SK-N-MC (cell line): Measurements from ENCODE around the gene SPRING1.

Experiments
- EZH2 ChIP-seq: fragments of 200-600 bp; sonication (generic); IDR thresholded peaks from one replicate; pipeline ENCODE4 v1.6.1; 2017; ENCODE audit warnings: antibody characterized with exemption
- FOXP2 ChIP-seq: optimal IDR thresholded peaks from 2 replicates; pipeline ENCODE3; 2011; ENCODE audit warnings: mild to moderate bottlenecking, moderate library complexity; ENCODE audit not compliant: insufficient read depth; ENCODE audit errors: extremely low read length, control extremely low read depth
- POLR2AphosphoS5 ChIP-seq: IDR thresholded peaks from 2 replicates; pipeline ENCODE4 v1.6.1; 2012; ENCODE audit warnings: mild to moderate bottlenecking, low read depth, low read length, borderline replicate concordance

- TF ChIP-seq EZH2 (no peak), FOXP2 (no peak), POLR2AphosphoS5 (no peak)
Observed at GRCh38 chr12:116689521-116689920, 48.3 kb downstream of the SPRING1 start.
